HL-60/S4 treated with retinoic acid at 250 ng/mL for 4 days and 3 days (cell line): ENCODE results near the gene CHRNA4.

ENCODE experiments used
- in situ Hi-C: fragments of 300-500 bp; cut with MboI; formaldehyde crosslinking; loops from 2 replicates; pipeline ENCODE4 v1.7.0; 2022; ENCODE audit warnings: low sequenced_read_pairs

CHRNA4 gene

GRCh38 chr20:63322146-63322932 is 38.8 kb downstream of the CHRNA4 start:
- in situ Hi-C loops: no loop called here

GRCh38 chr20:63321148-63321831 is 39.9 kb downstream of the CHRNA4 start:
- in situ Hi-C loops: no loop called here

GRCh38 chr20:63320616-63321147 is 40.5 kb downstream of the CHRNA4 start:
- in situ Hi-C loops: no loop called here

- in situ Hi-C loops: no loop called here
Observed at GRCh38 chr20:63320041-63320511, 41.1 kb downstream of the CHRNA4 start.

- in situ Hi-C loops: no loop called here
Observed at GRCh38 chr20:63319164-63320040, 41.7 kb downstream of the CHRNA4 start.

- in situ Hi-C loops: no loop called here
Observed at GRCh38 chr20:63318391-63319163, 42.6 kb downstream of the CHRNA4 start.

GRCh38 chr20:63317601-63318291 is 43.4 kb downstream of the CHRNA4 start:
- in situ Hi-C loops: no loop called here

GRCh38 chr20:63317061-63317460 is 44.1 kb downstream of the CHRNA4 start:
- in situ Hi-C loops: no loop called here

- in situ Hi-C loops: no loop called here
Observed at GRCh38 chr20:63316502-63316921, 44.6 kb downstream of the CHRNA4 start.

- in situ Hi-C loops: no loop called here
Observed at GRCh38 chr20:63315731-63316491, 45.2 kb downstream of the CHRNA4 start.

GRCh38 chr20:63315240-63315689 is 45.9 kb downstream of the CHRNA4 start:
- in situ Hi-C loops: no loop called here

GRCh38 chr20:63314566-63315239 is 46.4 kb downstream of the CHRNA4 start:
- in situ Hi-C loops: no loop called here

- in situ Hi-C loops: no loop called here
Observed at GRCh38 chr20:63314015-63314471, 47.1 kb downstream of the CHRNA4 start.

GRCh38 chr20:63313349-63314014 is 47.7 kb downstream of the CHRNA4 start:
- in situ Hi-C loops: no loop called here

GRCh38 chr20:63312690-63313348 is 48.3 kb downstream of the CHRNA4 start:
- in situ Hi-C loops: no loop called here

- in situ Hi-C loops: no loop called here
Observed at GRCh38 chr20:63312273-63312672, 48.9 kb downstream of the CHRNA4 start.

- in situ Hi-C loops: no loop called here
Observed at GRCh38 chr20:63311833-63312243, 49.3 kb downstream of the CHRNA4 start.
